ENCODE results near the gene OR2A5. TPM values are rescaled to one million over a fixed set of nuclear protein-coding genes. Genes with fewer than 3 reads are reported as not detected.

OR2A5 gene
- total and polyA plus RNA-seq, 4 donors, result not detected

- Histone ChIP-seq H3K4me3 (no peak overlapping the region), H3K9ac (ENCODE audit: insufficient read depth in 1 of 2, low read length in 2 of 2) (no peak overlapping the region), H3K27ac (ENCODE audit: low read depth in 1 of 2, low read length in 1 of 2) (no peak overlapping the region), H3K36me3 (ENCODE audit: control insufficient read depth in 4 of 4, insufficient read depth in 4 of 4, low read length in 4 of 4) (no peaks in the 10 kb centered on the region), H3K9me3 (ENCODE audit: control insufficient read depth in 4 of 4, insufficient read depth in 3 of 4, low read length in 3 of 4) (peaks cover 0 to 3% (median 0%) of the 10 kb centered on the region in 4 donors), H3K4me1 (ENCODE audit: control insufficient read depth in 5 of 5, insufficient read depth in 5 of 5, low read length in 5 of 5) (no peaks in the 10 kb centered on the region), H3K27me3 (ENCODE audit: control insufficient read depth in 3 of 3, insufficient read depth in 3 of 3, low read length in 2 of 3) (no peaks in the 10 kb centered on the region)
- WGBS, 2 donors, result 73 to 74% methylated on average over 5 of the region's 5 CpGs
- ATAC-seq (ENCODE audit: insufficient read depth, low FRiP score) (no peak), DNase-seq (no peak)
- no peak for TF ChIP-seq CTCF (IDR thresholded peaks at IDR 0.05; ENCODE audit: control extremely low read depth, extremely low read depth)
These were observed 37.1 kb upstream of the OR2A5 start for GRCh38 chr7:144011458-144012230.

DNA sequence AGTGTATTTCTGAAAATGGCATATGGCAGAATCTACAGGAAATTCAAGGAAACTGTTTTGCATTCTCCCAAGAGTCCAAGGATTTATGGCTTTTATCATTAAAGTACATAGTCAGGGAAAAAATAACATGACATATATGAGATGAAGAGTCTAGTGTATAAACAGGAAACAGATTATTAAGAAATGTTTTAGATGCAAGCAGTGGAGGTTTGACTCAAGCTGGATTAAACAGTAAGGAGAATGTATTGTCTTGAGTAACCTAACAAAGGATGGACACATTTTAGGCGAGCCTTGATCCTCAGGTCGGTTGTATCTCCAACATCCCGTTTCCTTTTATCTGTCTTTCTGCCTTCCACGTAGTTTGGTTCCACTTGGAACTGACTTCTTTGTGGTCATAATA, 30.7 kb upstream of the OR2A5 start:
- Histone ChIP-seq H3K4me1 (ENCODE audit: control insufficient read depth in 5 of 5, insufficient read depth in 5 of 5, low read length in 5 of 5) (no peaks in the 10 kb centered on the region), H3K36me3 (ENCODE audit: control insufficient read depth in 4 of 4, insufficient read depth in 4 of 4, low read length in 4 of 4) (no peaks in the 10 kb centered on the region), H3K9ac (ENCODE audit: insufficient read depth in 1 of 2, low read length in 2 of 2) (no peak overlapping the region), H3K4me3 (no peak overlapping the region), H3K9me3 (ENCODE audit: control insufficient read depth in 4 of 4, insufficient read depth in 3 of 4, low read length in 3 of 4) (no peaks in the 10 kb centered on the region), H3K27ac (ENCODE audit: low read depth in 1 of 2, low read length in 1 of 2) (no peak overlapping the region), H3K27me3 (ENCODE audit: control insufficient read depth in 3 of 3, insufficient read depth in 3 of 3, low read length in 2 of 3) (no peaks in the 10 kb centered on the region)
- WGBS, 2 donors, result 55 to 62% methylated on average over 4 of the region's 4 CpGs
- no peak for DNase-seq
- ATAC-seq (ENCODE audit: insufficient read depth, low FRiP score), result no peak
- TF ChIP-seq CTCF (IDR thresholded peaks at IDR 0.05; ENCODE audit: control extremely low read depth, extremely low read depth), result no peak

GRCh38 chr7:144019457-144019856, 29.3 kb upstream of the OR2A5 start:
- H3K4me3 ChIP-seq, result no peak overlapping the region
- H3K36me3 ChIP-seq (ENCODE audit: control insufficient read depth in 4 of 4, insufficient read depth in 4 of 4, low read length in 4 of 4), result no peaks in the 10 kb centered on the region
- ATAC-seq (ENCODE audit: insufficient read depth, low FRiP score) (peak; percentile 32), DNase-seq (no peak)
- no peaks in the 10 kb centered on the region for H3K27me3 ChIP-seq (ENCODE audit: control insufficient read depth in 3 of 3, insufficient read depth in 3 of 3, low read length in 2 of 3)
- no peak overlapping the region for H3K27ac ChIP-seq (ENCODE audit: low read depth in 1 of 2, low read length in 1 of 2)
- peaks cover 0 to 1% (median 0%) of the 10 kb centered on the region in 4 donors for H3K9me3 ChIP-seq (ENCODE audit: control insufficient read depth in 4 of 4, insufficient read depth in 3 of 4, low read length in 3 of 4)
- H3K4me1 ChIP-seq (ENCODE audit: control insufficient read depth in 5 of 5, insufficient read depth in 5 of 5, low read length in 5 of 5), result no peaks in the 10 kb centered on the region
- TF ChIP-seq CTCF (IDR thresholded peaks at IDR 0.05; ENCODE audit: control extremely low read depth, extremely low read depth), result no peak
- 53 to 60% methylated on average over 2 of the region's 2 CpGs for WGBS, 2 donors
- H3K9ac ChIP-seq (ENCODE audit: insufficient read depth in 1 of 2, low read length in 2 of 2), result no peak overlapping the region
